GM20000 (cell line): ENCODE measurements around the gene RANGRF.

ENCODE experiments used
- DNase-seq: peaks from one replicate; pipeline ENCODE4 v3.0.0; 2012; ENCODE audit warnings: low spot score
- TF ChIP-seq, protein P1 (sequence below): IDR thresholded peaks from 2 replicates; pipeline ENCODE4 v1.5.1; 2012; ENCODE audit warnings: mild to moderate bottlenecking, control low read depth; ENCODE audit errors: extremely low read depth, missing control alignments

The RANGRF gene

DNA sequence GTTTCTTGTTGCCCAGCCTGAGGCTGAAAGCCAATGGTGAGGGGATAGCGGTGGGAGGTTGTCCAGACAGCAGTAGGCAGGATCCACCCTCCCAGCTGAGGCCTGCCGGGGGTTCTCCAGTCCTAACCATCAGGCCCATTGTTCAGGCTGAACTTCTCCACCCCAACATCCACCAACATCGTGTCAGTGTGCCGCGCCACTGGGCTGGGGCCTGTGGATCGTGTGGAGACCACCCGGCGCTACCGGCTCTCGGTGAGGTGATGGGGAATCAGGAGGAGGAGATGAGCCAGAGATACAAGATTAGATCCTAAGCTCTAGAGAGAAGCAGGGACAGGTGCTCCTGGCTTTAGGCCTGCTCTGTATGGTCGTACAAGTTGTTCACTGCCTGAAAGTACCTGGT lies 33.6 kb upstream of the RANGRF start:
- DNase-seq = no peak
- TF ChIP-seq, protein P1, sequence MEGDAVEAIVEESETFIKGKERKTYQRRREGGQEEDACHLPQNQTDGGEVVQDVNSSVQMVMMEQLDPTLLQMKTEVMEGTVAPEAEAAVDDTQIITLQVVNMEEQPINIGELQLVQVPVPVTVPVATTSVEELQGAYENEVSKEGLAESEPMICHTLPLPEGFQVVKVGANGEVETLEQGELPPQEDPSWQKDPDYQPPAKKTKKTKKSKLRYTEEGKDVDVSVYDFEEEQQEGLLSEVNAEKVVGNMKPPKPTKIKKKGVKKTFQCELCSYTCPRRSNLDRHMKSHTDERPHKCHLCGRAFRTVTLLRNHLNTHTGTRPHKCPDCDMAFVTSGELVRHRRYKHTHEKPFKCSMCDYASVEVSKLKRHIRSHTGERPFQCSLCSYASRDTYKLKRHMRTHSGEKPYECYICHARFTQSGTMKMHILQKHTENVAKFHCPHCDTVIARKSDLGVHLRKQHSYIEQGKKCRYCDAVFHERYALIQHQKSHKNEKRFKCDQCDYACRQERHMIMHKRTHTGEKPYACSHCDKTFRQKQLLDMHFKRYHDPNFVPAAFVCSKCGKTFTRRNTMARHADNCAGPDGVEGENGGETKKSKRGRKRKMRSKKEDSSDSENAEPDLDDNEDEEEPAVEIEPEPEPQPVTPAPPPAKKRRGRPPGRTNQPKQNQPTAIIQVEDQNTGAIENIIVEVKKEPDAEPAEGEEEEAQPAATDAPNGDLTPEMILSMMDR = no peak

DNA sequence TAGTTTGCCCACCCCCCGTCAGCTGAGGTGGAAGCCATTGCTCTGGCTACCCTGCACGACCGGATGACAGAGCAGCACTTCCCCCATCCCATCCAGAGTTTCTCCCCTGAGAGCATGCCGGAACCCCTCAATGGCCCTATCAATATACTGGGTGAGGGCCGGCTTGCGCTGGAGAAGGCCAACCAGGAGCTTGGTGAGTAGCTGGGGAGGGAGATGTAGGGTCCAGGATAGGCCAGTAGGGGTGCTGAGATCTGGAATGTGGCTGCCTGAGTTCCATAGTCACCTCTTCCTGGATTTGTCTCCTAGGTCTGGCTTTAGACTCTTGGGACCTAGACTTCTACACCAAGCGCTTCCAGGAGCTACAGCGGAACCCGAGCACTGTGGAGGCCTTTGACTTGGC lies 33.0 kb upstream of the RANGRF start:
- DNase-seq = no peak
- TF ChIP-seq, protein P1 = no peak

DNA sequence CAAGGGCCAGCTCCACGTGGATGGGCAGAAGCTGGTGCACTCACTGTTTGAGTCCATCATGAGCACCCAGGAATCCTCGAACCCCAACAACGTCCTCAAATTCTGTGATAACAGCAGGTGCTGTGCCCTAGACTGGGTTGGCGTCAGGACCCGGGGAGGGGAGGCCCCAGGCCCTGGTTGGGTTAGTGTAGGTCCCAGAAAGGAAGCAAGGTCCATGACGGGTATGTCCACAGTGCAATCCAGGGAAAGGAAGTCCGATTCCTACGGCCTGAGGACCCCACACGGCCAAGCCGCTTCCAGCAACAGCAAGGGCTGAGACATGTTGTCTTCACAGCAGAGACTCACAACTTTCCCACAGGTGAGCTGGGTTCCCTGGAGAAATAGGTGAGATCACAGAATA lies 32.2 kb upstream of the RANGRF start:
- DNase-seq = no peak
- TF ChIP-seq, protein P1 = no peak

DNA sequence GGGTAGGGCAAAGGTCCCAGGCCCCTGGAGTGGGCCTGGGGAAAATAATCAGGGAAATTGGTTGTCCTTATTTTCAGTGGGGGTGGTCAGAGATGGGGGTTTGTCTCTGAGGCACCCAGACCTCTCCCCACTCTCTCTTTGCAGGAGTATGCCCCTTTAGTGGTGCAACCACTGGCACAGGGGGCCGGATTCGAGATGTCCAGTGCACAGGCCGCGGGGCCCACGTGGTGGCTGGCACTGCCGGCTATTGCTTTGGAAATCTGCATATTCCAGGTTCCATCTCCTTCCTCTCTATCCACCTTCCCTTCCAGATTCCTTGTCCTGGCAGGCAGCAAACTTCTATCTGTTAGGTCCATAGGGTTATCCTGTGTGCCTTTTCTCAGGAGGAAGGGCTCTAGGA lies 31.8 kb upstream of the RANGRF start:
- TF ChIP-seq, protein P1 = no peak
- no peak for DNase-seq

DNA sequence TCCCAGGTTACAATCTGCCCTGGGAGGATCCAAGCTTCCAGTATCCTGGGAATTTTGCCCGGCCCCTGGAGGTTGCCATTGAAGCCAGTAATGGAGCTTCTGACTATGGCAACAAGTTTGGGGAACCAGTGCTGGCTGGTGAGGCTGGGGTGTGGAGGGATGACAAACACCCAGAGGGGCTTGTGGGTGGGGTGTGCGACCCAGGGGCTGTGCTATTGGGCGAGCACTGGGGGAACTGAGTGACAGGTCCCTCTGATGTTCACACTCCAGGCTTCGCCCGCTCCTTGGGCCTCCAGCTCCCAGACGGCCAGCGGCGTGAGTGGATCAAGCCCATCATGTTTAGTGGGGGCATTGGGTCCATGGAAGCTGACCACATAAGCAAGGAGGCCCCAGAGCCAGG lies 30.7 kb upstream of the RANGRF start:
- TF ChIP-seq, protein P1 = no peak
- DNase-seq = no peak

DNA sequence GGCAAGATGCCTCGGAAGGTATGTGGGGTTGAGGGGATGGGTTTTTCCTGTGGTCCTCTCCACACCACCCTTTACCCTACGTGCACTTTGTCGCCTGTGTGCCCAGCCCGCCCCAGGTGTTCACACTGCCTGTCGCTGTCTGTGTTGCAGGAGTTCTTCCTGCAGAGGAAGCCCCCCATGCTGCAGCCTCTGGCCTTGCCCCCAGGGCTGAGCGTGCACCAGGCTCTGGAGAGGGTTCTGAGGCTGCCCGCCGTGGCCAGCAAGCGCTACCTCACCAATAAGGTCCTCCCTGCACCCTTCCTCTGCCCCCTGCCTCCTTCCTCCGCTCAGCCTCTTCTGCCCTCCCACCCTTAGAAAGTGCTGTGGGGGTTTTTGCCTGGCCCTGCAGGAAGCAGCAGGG lies 24.1 kb upstream of the RANGRF start:
- no peak for DNase-seq
- TF ChIP-seq, protein P1 = no peak

DNA sequence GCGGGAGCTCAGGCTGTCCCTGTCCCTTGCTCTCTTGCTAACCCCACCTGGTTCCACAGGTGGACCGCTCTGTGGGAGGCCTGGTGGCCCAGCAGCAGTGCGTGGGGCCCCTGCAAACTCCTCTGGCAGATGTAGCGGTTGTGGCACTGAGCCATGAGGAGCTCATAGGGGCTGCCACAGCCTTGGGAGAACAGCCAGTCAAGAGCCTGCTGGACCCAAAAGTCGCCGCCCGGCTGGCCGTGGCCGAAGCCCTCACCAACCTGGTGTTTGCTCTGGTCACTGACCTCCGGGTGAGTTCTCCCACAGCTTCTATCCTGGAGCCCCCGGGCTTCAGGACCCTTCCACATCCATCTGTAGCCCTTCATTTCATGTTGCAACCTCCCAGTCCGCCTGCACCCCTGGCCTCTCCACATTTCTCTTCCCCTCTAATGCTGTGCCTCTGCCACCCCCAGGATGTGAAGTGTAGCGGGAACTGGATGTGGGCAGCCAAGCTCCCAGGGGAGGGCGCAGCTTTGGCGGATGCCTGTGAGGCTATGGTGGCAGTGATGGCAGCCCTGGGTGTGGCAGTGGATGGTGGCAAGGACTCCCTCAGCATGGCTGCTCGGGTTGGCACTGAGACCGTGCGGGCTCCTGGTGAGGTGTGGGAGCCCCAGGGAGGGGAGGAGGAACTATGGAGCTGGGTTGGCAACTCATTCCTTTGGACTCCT lies 23.5 kb upstream of the RANGRF start:
- TF ChIP-seq, protein P1 = no peak

More for the DNA sequence above, 23.5 kb upstream of the RANGRF start:
- no peak for DNase-seq
